ENCODE results near the gene ZNF385C.
"Not testable (repeated sequence)": the region's sequence is repeated elsewhere in the genome, so short reads cannot be mapped to it uniquely, and the experiment has no call there.

ZNF385C gene

DNA sequence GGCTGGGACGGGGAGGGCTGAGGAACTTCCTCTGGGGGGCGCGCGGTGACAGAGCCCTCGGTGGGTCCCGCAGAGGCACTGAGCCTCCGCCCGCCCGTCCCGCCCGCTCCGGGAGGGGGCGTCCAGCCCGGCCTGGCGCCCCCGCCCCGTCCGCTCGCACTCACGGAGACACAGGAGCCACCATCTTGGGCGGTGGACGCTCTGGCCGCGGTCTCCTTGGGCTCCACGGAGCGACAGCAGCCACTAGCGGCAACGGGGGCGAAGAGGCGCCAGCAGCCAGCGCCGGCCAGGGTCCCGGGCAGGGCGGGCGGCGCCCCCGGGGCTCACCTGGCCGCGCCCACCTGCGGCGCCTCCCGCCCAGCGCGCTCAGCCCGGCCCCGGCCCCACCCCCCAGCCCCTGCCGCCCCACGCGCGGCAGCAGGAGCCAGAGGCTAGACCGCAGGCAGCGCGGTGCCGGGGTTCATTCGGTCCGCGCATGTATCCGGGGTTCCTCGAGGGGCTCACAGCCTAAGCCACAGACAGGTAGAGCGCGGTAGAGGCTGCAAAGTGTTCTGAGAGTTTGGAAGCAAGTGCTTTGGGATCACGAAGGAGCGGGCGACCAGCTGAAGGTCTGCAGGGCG is 47.8 kb downstream of the ZNF385C start, which contains the start of gene C17orf113:
Gene C17orf113, minus strand, starts transcription at position 209 of the 620 bp plus-strand sequence. CDS start 7,225 bp downstream, outside the sequence.
- peak; percentile 42 for DNase-seq (ENCODE audit: low spot score)

DNA sequence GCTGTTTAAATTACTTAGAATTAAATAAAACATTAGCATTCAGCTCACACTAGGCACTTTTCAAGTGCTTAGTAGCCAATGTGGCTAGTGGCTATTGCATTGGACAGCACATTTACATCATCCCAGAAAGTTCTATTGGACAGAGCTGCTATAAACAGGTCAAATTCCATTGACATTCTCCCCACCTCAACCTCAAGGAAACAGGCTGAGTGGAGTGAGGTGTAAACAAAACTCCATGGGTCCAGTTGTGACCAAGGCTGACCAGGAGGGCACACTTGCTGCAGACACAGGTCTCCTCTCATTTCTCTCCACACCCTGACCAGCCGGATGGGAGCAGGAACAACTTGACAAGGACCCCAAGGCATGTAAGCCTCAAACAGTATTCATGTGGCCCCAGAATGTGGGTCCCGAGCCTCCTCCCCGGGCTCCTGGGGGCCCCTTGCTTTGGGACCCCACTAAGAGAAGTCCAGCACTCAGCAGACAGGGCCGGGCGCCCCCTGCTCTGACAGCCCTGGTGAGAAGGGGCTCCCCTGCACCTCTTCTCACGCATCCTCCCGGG is 48.4 kb downstream of the ZNF385C start:
- no peak for DNase-seq (ENCODE audit: low spot score)

DNA sequence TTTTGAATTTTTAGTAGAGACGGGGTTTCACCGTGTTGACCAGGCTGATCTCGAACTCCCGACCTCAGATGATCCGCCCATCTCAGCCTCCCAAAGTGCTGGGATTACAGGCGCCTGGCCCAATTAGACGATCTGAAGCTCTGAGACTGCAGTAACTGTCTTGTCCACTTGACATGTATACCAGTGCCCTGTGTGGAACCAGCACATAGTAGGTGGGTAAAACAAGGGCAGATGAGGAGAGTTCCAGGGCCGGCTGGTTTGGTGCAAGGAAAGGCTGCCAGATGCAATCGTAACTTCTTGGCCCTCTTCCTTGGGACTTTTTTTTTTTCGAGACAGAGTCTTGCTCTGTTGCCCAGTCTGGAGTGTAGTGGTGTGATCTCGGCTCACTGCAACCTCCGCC is 50.9 kb downstream of the ZNF385C start:
- DNase-seq (ENCODE audit: low spot score) = no peak

GRCh38 chr17:42045719-42046118 is 52.6 kb downstream of the ZNF385C start:
- DNase-seq (ENCODE audit: low spot score) = no peak

DNA sequence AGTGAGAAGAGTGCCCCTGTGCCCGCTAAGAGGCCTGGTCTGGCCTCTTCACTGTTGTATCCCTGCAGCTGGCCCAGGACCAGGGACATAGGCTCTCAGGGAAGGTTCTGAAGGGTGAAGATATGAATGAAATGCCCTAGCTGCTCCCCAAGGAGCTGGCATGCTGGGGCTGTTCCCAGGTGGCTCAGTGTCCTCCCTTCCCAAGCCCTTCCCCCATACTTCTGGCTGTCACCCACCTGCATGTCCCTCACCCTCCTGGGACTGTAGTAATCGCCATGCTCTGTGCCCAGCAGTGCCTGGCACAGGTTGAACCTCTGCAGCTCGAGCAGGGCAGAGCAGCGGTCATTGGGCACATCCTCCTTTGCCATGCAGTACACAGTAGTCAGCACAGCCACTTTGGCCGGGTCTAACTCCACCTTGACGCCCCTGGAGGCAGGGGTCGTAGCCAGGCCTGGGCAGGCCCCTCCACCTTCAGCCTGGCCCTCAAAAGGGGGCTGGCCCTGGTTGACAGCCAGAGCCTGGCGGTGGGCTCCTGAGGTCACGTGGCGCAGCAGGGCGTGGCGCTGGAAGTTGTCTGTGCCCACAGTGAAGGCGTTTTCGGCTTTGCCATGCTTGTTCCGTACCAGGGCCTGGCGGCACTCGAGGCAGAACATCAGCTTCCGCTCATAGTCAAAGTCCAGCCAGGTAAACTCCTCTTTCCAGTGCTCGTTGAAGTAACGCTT is 55.5 kb downstream of the ZNF385C start:
- no peak for DNase-seq (ENCODE audit: low spot score)

DNA sequence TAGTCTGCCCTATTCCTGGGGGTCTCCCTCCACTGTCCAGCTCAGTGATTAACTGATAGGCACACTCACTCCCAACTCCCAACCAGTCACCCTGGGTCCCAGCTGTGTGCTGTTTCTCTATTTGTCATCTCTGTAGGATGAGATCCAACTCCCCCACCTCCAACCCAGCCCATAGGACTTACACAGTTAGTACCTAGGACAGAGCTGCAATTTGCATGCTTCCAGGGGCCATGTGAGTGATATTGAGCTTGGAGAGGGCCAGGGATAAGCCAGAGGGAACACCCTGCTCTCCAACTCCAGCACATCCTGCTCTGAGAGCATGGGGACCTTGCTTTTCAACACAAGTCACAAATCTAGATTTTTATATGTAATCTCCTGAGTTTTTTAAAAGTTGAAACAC is 56.7 kb downstream of the ZNF385C start:
- DNase-seq (ENCODE audit: low spot score) = no peak

- no peak for DNase-seq (ENCODE audit: low spot score)
Observed at GRCh38 chr17:42040818-42041217, 57.5 kb downstream of the ZNF385C start.

DNA sequence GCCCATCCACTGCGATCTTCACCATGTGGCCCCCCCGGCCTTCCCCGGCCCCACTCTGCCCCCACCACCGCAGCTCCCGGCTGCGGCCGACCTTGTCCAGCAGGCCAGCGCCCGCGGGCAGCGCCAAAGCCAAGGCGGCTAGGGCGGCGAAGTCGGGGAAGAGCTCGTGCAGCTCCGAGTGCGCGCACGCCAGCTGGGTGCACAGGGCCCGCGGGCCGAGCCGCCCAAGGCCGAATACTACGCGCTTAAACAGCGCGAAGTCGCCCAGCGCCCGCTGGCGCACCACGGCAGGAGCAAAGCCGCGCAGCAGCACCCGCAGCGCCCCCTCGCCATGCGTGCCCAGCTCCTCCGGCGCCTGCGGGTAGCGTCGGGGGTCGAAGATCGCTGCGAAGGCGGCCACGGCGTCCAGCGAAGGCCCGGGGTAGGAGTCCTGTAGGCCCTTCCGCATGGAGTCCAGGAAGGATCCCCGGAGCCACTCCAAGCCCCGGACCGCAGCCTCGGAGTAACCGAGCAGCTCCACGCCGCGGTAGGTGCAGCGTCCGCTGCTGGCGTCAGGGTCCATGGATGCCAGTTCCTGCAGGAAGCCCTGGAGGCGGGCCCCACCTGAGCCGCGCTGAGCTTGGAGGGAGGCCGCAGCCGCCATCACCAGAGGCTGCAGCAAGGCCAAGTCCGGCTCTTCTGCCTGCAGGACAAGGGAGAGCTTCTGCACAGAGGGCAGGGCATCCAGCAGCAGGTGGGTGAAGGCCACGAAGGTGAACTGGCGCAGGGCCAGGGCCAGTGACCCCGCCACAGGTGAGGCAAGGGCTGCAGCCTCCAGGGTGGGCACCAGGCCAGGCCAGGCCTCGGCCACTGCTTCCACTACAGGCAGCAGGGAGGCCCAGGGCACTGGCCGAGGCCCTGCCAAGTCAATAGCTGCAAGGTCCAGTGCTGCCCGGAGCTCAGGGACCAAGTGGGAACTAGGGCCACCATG is 58.2 kb downstream of the ZNF385C start:
- DNase-seq (ENCODE audit: low spot score) = no peak

GRCh38 chr17:42038221-42038973 is 59.9 kb downstream of the ZNF385C start:
- no peak for DNase-seq (ENCODE audit: low spot score)

DNA sequence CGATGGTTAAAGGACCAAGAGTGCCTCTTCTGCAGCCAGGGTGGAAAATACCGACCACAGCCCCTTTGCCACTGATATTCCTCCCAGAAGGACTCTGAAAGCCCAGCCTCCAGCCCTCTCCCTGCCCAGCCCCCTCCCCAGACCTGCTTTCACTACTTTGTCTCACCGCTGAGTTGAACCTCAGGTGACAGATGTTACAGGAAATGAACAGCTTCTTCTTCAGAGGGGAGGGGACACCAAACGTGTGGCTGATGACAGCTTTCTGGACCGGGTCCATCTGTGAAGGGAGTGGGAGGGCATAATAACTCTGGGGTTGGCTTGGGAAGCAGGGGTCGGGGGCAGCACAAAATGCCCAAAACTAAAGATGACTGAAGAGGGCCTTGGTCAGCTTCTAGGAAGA is 64.2 kb downstream of the ZNF385C start:
- DNase-seq (ENCODE audit: low spot score) = no peak

GRCh38 chr17:42031584-42031983 is 66.7 kb downstream of the ZNF385C start:
- DNase-seq (ENCODE audit: low spot score) = no peak

DNA sequence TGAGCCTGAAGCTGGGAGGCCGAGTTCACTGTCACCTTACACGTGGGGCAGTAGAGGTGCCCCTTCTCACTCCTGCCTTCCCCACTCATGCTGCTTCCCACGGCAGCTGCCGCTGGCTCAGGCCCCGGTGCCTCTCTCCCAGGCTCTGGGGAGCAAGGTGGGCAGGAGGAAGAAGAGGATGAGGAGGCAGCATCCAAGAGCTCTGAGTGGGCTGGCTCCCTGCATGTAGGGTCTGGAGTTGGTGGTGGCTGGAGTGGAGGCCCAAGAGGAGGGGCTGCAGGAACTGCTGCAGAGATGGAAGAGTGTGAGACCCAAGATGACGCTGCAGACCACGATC is 69.5 kb downstream of the ZNF385C start:
- DNase-seq (ENCODE audit: low spot score) = no peak

- DNase-seq (ENCODE audit: low spot score) = no peak
Observed at GRCh38 chr17:42027961-42028790, 70.1 kb downstream of the ZNF385C start.

DNA sequence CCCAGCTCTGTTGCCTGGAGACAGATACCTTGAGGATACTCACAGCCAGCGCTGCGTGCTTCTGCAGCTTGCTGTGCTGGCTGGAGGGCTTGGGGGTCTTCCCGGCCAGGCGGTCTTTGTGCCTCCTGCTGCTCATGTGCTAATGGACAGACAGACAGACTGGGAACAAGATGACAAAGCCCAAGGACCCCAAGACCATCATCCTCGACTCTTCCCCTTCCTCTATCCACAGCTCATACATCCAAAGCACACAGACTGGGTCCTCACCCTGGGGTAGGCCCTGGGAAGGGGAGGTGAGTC is 70.7 kb downstream of the ZNF385C start:
- no peak for DNase-seq (ENCODE audit: low spot score)

DNA sequence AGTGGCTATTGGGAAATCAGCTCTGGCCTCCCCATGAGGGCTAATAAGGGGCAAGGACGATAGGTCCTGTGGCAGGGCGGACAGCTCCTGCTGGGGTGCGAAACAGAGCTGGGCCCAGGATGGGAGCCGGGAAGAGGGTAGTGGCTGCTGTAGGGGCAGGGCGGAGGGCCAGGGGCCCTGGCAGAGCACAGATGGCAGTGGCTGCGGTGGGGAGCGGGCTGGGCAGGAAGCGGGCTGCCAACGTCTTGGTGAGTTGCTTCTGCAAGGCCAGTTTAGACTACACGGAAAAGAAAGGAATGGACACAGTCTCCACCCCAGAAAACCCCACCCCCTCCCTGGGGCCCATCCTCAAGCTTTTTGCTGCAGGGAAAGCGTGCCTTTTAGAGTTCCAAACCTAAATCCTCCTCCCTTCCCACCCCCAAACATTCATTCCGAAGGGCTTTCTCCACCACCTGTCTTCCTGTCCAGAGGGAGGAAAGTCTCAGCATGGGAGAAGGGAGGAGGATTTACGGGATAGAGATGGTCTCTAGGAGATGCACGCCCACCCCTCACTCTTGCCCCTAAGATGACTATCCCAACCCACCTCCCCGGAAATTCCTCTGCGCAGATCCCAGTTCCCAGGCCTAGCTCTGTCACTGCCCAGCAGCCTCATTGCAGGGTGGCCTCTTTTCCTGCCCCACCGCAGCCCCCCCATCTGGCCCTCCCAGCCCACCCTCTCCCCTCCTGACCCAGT is 71.2 kb downstream of the ZNF385C start:
- no peak for DNase-seq (ENCODE audit: low spot score)

DNA sequence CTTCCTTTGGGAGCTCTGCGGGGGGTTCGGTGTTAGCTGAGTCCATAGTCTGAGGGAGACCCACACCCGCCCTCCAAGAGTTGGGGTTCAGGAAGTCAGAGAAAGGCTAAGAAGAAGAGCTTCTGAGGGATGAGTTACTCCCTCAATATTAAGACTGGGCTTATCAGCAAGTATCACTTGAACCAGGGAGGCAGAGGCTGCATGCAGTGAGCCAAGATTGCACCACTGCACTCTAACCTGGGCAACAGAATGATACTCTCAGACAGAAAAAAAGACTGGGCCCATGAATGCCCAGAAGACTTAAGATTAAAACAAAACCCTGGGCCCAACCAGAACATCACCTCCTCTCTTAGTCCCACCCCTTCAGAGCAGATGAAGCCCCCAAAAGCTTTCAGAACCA is 72.3 kb downstream of the ZNF385C start:
- no peak for DNase-seq (ENCODE audit: low spot score)

DNA sequence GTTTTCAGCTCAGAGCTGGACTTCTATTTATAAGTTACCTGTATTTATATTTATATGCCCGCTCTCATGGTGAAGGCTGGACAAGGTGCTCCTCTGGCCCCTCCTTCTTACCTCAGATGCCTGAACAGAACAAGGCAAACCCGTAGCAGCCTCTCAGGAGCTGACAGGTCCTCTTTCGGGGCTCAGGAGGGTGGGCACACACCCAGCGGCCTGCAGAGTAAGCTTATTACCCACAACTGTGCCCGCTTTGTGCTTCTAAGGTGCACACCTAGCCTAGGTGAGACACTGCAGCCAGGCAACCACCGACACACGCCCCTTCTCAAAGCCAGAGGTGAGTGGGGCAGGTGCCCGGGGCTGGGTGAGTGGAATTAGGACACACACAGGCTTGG is 73.1 kb downstream of the ZNF385C start:
- DNase-seq (ENCODE audit: low spot score) = no peak

DNA sequence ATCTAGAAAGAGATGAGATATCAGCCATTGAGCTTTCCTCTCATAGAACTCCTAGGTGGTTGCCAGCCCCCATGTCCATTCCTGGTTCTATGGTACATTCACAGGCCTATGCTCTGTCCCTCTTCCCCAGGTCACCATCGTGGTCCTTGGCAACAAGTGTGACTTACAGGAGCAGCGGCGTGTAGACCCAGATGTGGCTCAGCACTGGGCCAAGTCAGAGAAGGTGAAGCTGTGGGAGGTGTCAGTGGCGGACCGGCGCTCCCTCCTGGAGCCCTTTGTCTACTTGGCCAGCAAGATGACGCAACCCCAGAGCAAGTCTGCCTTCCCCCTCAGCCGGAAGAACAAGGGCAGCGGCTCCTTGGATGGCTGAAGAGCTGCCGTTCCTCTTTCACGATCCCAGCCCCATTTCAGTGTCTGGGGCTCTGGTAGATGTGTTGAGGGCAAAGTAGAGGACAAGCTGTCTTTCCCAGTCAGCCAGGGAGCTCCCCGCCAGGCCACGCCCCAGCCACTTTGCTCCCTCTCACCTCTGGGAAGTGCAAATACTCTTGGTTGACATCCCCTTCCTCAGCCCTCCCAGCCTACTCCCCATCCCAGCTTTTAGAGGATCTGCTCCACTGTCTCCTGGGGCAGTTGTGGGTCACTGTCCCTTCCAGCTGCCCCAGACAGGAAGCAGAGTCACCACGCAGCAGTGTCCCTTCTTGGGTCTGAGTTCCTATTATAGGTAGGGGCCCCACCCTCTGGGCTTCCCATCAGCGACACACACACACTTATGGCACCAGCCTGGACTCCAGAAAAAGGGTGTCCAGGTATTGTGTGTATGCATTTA is 74.5 kb downstream of the ZNF385C start:
- no peak for DNase-seq (ENCODE audit: low spot score)

DNA sequence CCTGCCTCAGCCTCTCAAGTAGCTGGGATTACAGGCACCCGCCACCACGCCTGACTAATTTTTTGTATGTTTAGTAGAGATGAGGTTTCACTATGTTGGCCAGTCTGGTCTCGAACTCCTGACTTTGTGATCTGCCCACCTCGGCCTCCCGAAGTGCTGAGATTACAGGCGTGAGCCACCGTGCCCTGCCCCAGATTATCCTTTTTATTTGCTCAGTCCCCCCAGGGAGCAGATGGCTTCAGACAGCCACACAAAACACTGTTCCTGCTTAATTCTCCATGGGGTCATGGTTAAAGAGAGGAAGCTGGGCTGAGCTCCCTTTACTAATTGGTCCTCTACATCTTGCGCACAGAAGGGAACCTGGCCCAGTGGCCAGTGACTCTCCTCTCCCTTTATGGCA is 77.4 kb downstream of the ZNF385C start:
- DNase-seq (ENCODE audit: low spot score) = not testable (repeated sequence)
